Motor neuron (in vitro differentiated cells): ENCODE data around the gene MEIS1. TPM values are rescaled to one million over a fixed set of nuclear protein-coding genes. Genes with fewer than 3 reads are reported as not detected.
"Not testable (repeated sequence)": the region's sequence is repeated elsewhere in the genome, so short reads cannot be mapped to it uniquely, and the experiment has no call there.

Experiments
- ATAC-seq, 8 experiments: fragments of 200-7000 bp; cut with Tn5 transposase; replicated peaks in 6 of 8; 2 replicates each; pipeline ENCODE4 v1.8.0; 2021; ENCODE audit warnings: mild to moderate bottlenecking in 8 of 8, moderate library complexity in 8 of 8
- H3K27ac ChIP-seq, 2 donors: fragments of 250-450 bp; sonication (Bioruptor Pico); 2 replicates each; pipeline ENCODE4 v1.9.0; 2021; ENCODE audit warnings: antibody characterized with exemption in 2 of 2, mild to moderate bottlenecking in 2 of 2, moderate library complexity in 1 of 2
- H3K4me1 ChIP-seq, 2 donors: fragments of 250-450 bp; sonication (Bioruptor Pico); replicated peaks in 1 of 2; 2 replicates each; pipeline ENCODE4 v1.6.1; 2021; ENCODE audit warnings: antibody characterized with exemption in 2 of 2, mild to moderate bottlenecking in 2 of 2, moderate library complexity in 1 of 2
- H3K4me3 ChIP-seq, 5 donors: fragments of 250-450 bp; sonication (Bioruptor Pico); 2 replicates each; pipeline ENCODE4 v1.9.0; 2021; ENCODE audit warnings: antibody characterized with exemption in 5 of 5, mild to moderate bottlenecking in 5 of 5, moderate library complexity in 4 of 5
- WGBS, 10 experiments: fragments of 450-650 bp; shearing (Covaris generic); methylation state at CpG; one replicate each; pipeline ENCODE4 v1.0.0; 2022; 5-methylcytosine and 5-hydroxymethylcytosine counted together
- in situ Hi-C, 9 experiments: fragments of 400-800 bp; cut with MboI; loops; one replicate each; pipeline ENCODE4 v1.15.0; 2021; ENCODE audit warnings: low sequenced_read_pairs in 9 of 9, low pct_unique_long_range_greater_than_20kb in 2 of 9; ENCODE audit not compliant: unreplicated experiment in 9 of 9
- total RNA-seq, 8 experiments: library from RNA; unstranded; fragments of 300-600 nt; gene quantifications; 2 replicates each; pipeline versions ENCODE4 v1.2.3 to v1.2.4, GENCODE V29; 2022

The MEIS1 gene
- total RNA-seq, result 100 to 1,000 TPM in 5 of 8 experiments, 10 to 100 TPM in 3; 11.7 to 241 (median 152) TPM

DNA sequence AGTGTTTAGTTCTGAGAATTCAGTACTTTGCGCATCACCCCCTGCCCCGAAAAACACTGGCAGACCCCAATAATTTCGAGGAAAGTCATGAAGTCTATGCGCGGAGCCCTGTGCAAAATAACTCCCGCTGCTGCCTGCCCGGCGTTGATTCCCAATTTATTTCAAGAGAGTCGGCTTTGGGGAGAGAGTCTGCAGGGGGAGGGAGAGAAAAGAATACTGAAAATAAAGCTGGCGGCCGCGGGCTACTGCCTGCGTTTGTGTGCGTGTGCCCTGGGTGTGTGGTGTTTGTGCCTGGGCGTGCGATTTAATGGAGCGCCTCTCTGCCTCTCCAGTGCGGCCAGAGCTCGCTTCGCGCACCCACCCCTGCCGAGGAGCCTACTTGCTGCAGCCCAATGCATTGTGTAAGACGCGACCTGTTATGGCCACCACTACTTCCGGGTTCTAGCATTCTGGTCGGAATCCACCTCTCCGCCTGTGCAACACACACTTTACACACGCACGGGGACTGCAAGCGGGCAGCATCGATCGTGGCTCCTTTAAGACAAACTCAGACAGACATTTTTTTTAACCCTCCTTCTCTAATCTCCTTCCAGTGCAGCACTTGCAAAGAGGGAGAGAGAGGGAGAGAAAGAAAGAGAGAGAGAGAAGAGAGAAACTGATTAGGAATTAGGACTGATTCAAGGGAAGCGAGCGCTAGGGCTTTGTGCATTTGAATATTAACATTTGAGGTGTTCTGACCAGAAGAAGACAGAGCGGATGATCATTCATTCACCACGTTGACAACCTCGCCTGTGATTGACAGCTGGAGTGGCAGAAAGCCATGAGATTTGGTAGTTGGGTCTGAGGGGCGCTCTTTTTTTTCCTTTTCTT lies at the start of gene MEIS1:
Gene MEIS1, plus strand, starts transcription at position 447 of the 870 bp plus-strand sequence. CDS start 732 bp downstream, outside the sequence.
- 0 to 3% (median 0%) methylated on average over 6 to 29 of the region's 38 CpGs for WGBS, 10 experiments
- peak; percentile 62 to 76 (median 72) for ATAC-seq
- in situ Hi-C loops, result loop anchor here in 5 of 9 experiments (10.0 to 25.0 kb wide), 9 partner anchors 130 to 1602 kb away; no protein-coding TSS in a partner anchor
- H3K4me1 ChIP-seq, result peaks cover 11% of the 10 kb centered on the region in 2 donors
- peak within 1 kb of the TSS; percentile 93 to 96 for H3K27ac ChIP-seq
- peak within 1 kb of the TSS; percentile 57 to 66 (median 61) for H3K4me3 ChIP-seq

DNA sequence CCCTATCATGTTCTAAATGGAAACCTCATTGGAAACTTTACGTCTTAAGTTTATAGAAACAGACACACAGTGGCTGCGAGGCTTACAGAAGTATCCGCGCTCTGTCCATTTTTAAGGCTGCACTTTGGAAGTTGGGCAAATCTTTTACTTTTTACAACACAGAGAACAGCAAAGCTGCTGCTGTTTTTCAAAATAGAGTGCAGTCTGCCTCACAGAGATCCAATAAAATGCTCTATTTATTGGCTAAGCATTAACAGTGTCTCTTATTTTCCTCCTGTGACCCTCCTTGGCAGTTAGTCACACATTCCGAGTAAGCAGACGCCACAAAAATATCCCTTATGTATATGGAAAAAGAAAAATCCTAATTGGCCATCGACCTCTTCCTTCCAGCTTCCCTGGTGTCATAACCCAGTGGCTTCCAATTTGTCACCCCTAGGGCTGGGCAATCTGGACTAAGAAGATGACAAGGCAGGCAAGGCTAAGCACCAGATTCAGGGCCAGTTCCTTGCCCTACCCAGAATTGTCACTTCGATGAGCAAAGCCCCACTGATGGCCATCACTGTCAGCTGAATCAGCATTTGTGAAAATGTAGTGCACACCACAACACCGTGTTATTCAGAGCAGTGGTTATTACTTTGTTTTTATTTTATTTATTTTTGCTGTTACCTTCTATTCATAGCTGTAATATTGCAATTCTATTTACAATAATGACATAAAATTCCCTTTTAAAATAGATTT lies 47.7 kb upstream of the MEIS1 start:
- 0 to 82% (median 64%) methylated on average over 3 to 9 of the region's 9 CpGs; no CpG with 5 or more reads in 1 of the 10 experiments for WGBS, 10 experiments
- in situ Hi-C loops, result no loop called here

DNA sequence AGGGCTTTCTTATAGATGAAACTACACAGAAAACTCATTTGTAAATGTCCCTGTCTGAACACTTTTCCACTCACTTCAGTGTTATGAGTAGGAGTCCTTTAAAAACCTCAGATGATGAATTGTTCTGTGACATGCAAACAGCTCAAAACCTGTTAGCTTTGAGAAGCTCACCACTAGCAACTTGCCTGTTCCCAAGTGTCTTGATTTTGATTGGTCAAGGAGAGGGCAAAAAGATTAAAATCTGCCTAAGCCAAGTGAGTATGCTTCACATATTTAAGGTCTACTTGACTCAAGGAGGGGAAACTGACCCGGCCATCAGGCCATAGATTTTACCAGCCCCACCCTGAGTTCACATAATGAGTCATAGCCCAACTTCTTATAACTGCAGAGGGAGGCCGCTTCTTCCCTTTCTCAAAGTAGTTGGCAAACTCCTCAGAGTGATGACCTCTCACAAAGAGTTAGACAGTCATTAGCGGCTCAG lies 45.2 kb upstream of the MEIS1 start:
- peak in 7 of 8 experiments; percentile 54 to 99 (median 68) for ATAC-seq
- H3K4me3 ChIP-seq, result peak overlapping the region in 2 of 5 donors; percentile 4 to 48
- WGBS, 10 experiments, result 14 to 69% (median 40%) methylated on average over 1 to 3 of the region's 3 CpGs; no CpG with 5 or more reads in 5 of the 10 experiments
- in situ Hi-C loops, result no loop called here
- peaks cover 25 to 47% of the 10 kb centered on the region in 2 donors for H3K4me1 ChIP-seq
- no peak overlapping the region for H3K27ac ChIP-seq

More for the DNA sequence above, 47.7 kb upstream of the MEIS1 start:
- no peak overlapping the region for H3K4me3 ChIP-seq
- peak in 4 of 8 experiments; percentile 21 to 56 (median 34) for ATAC-seq
- H3K27ac ChIP-seq, result no peak overlapping the region
- peaks cover 26 to 67% of the 10 kb centered on the region in 2 donors for H3K4me1 ChIP-seq

DNA sequence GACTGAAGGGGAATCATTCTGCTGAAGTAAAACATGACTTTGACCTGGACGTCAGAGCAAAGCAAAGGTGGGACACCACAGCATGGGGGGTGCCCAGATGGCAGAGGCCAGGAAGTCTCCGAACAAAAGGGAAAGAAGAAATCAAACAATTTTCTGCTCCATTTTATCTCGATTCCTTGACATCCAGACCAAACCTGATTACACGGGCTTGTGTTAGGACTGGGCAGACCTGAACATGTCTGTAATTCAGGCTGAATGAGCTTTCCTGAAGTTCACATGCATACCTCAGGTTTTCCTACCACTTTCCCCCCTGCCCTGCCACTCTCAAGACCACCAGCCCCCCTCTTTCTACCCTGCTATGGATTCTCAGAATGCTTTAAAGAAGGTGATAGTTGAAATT lies 44.8 kb upstream of the MEIS1 start:
- H3K4me1 ChIP-seq, result peaks cover 25 to 42% of the 10 kb centered on the region in 2 donors
- 55 to 100% (median 63%) methylated on average over 1 to 3 of the region's 4 CpGs; no CpG with 5 or more reads in 3 of the 10 experiments for WGBS, 10 experiments
- H3K27ac ChIP-seq, result no peak overlapping the region
- in situ Hi-C loops, result no loop called here
- H3K4me3 ChIP-seq, result peak overlapping the region in 2 of 5 donors; percentile 4 to 48
- peak in 4 of 8 experiments; percentile 14 to 35 (median 30) for ATAC-seq

DNA sequence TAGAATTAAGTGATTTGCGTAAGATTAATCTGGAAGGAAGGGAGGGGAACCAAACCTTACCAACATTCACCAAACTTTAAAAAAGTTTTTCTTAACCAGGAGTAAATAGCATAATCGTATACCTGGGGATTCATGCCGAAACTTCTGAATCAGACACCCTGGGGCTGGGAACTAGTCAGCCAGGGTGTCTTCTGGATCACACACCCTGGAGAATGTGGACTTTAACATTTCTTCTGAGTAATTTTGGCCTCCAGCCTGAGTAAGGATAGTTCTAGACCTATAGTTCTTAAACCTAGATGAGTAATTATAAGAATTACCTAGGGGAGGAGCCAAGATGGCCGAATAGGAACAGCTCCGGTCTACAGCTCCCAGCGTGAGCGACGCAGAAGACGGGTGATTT lies 44.1 kb upstream of the MEIS1 start:
- Histone ChIP-seq H3K27ac (peak overlapping the region; percentile 36 to 82), H3K4me1 (peaks cover 25 to 36% of the 10 kb centered on the region in 2 donors), H3K4me3 (peak overlapping the region; percentile 17 to 49 (median 42))
- 35 to 100% (median 82%) methylated on average over 1 to 5 of the region's 9 CpGs; no CpG with 5 or more reads in 3 of the 10 experiments for WGBS, 10 experiments
- in situ Hi-C loops, result no loop called here
- peak in 4 of 8 experiments; percentile 15 to 50 (median 36) for ATAC-seq

GRCh38 chr2:66391240-66391639 lies 43.7 kb upstream of the MEIS1 start:
- Histone ChIP-seq H3K4me1 (peaks cover 25 to 36% of the 10 kb centered on the region in 2 donors), H3K4me3 (peak overlapping the region; percentile 17 to 49 (median 42)), H3K27ac (peak overlapping the region; percentile 36 to 82)
- WGBS, 10 experiments, result no CpG with 5 or more reads among the region's 22 CpGs
- in situ Hi-C loops, ATAC-seq: not testable (repeated sequence)

DNA sequence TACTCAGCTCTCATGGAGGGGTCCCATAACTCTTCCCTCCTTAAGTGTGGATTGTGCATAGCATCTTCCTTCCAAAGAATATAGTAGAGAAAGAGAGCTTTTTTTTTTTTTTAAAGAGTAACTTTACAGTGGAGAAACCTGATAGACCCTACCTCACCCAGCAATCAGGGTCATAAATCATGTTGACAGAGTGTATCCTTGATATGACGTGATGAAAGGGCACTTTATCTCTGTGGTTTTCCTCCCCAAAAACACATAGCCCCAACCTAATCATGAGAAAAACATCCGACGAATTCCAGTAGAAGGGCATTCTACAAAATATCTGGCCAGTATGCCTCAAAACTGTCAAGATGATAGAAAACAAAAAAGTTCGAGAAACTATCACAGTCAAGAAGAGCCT lies 29.5 kb upstream of the MEIS1 start:
- in situ Hi-C loops, result no loop called here
- ATAC-seq, result no peak
- 0 to 100% (median 73%) methylated on average over 2 to 4 of the region's 4 CpGs for WGBS, 10 experiments
- H3K27ac ChIP-seq, result no peak overlapping the region
- no peak overlapping the region for H3K4me3 ChIP-seq
- no peaks in the 10 kb centered on the region for H3K4me1 ChIP-seq

GRCh38 chr2:66408905-66409304 lies 26.0 kb upstream of the MEIS1 start:
- peak in 2 of 8 experiments; percentile 24 to 61 for ATAC-seq
- in situ Hi-C loops, result no loop called here
- 0 to 80% (median 61%) methylated on average over 1 to 2 of the region's 2 CpGs; no CpG with 5 or more reads in 2 of the 10 experiments for WGBS, 10 experiments

DNA sequence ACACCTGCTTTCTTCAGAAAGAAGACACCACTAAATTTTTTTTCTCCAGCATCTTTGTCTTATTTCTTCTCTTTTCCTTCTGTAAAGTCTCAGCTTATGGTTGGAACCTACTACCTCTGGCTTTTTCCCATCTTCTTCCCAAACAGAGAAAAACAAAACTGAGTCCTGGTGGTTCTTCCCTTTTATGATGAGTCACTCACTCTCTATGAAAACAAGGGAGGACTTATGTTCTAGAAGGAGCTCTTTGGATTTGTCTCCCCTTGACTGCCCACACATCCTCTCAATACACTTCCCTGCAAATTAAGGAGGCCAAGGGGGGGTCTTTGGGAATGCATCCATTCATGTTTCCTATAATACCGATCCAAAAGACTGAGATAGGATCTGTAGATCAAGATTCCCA lies 22.1 kb upstream of the MEIS1 start:
- in situ Hi-C loops, result no loop called here
- Histone ChIP-seq H3K4me1 (no peaks in the 10 kb centered on the region), H3K27ac (no peak overlapping the region), H3K4me3 (no peak overlapping the region)
- ATAC-seq, result no peak
- 40 to 100% (median 71%) methylated on average over 1 of the region's 1 CpG; no CpG with 5 or more reads in 5 of the 10 experiments for WGBS, 10 experiments

More at GRCh38 chr2:66408905-66409304, 26.0 kb upstream of the MEIS1 start:
- no peaks in the 10 kb centered on the region for H3K4me1 ChIP-seq
- no peak overlapping the region for H3K4me3 ChIP-seq
- H3K27ac ChIP-seq, result no peak overlapping the region

DNA sequence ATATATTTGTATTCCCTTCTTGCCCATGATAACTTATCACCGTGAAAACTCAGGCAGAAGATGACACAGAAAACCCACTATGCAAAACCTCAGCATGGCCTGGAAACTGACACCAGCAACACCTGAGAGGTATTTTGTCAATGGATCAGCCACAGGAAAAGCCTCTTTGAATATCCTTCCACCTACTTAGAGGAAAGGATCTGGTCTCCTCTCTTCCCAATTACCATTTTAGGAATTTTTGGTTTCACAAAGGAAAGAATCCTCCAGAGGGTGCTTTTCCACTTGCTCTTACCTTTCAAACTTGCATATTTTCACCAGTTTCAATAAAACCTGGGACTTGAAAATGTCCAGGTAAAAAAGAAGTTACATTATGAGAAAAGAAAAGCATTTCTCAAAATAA lies 20.0 kb upstream of the MEIS1 start:
- no peak overlapping the region for H3K27ac ChIP-seq
- no peaks in the 10 kb centered on the region for H3K4me1 ChIP-seq
- 33 to 100% (median 83%) methylated on average over 1 of the region's 1 CpG; no CpG with 5 or more reads in 3 of the 10 experiments for WGBS, 10 experiments
- in situ Hi-C loops, result no loop called here
- no peak for ATAC-seq
- H3K4me3 ChIP-seq, result no peak overlapping the region

DNA sequence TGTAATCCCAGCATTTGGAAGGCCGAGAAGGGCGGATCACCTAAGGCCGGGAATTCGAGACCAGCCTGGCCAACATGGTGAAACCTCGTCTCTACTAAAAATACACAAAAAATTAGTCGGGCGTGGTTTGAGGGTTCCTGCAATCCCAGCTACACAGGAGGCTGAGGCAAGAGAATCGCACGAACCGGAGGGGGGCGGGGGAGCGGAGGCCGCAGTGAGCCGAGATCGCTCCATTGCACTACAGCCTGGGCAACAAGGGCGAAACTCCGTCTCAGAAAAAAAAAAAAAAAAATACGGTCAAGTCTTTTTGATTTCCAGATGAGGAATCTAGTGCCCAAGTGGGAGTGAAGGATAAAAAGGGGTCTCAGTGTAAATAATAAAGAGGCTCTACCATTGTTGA lies 16.5 kb upstream of the MEIS1 start:
- 20 to 100% (median 97%) methylated on average over 1 to 12 of the region's 18 CpGs; no CpG with 5 or more reads in 1 of the 10 experiments for WGBS, 10 experiments
- no peak overlapping the region for H3K27ac ChIP-seq
- no peaks in the 10 kb centered on the region for H3K4me1 ChIP-seq
- ATAC-seq, result no peak
- no peak overlapping the region for H3K4me3 ChIP-seq
- in situ Hi-C loops, result no loop called here

- 89 to 100% (median 96%) methylated on average over 1 of the region's 1 CpG; no CpG with 5 or more reads in 4 of the 10 experiments for WGBS, 10 experiments
These were observed 13.3 kb upstream of the MEIS1 start for GRCh38 chr2:66421612-66422011.

More at GRCh38 chr2:66421612-66422011, 13.3 kb upstream of the MEIS1 start:
- H3K4me3 ChIP-seq, result no peak overlapping the region
- no peak overlapping the region for H3K27ac ChIP-seq
- ATAC-seq, result no peak
- H3K4me1 ChIP-seq, result peaks cover 7% of the 10 kb centered on the region in 2 donors
- in situ Hi-C loops, result no loop called here
